ENCODE data around the gene DCX. TPM values are rescaled to one million over a fixed set of nuclear protein-coding genes. Genes with fewer than 3 reads are reported as not detected.

DCX gene
- polyA plus RNA-seq: not detected

- no peak within 1 kb of the TSS for H3K27ac Mint-ChIP-seq
Observed at GRCh38 chrX:111411983-111412382, at the start of gene DCX. DCX (minus strand) TSS chrX:111412192; CDS start chrX:111410398, 1,794 bp downstream.

GRCh38 chrX:111460607-111461006 lies 48.6 kb upstream of the DCX start:
- Mint-ChIP-seq H3K4me3 (no peak overlapping the region), H3K36me3 (no peaks in the 10 kb centered on the region), H3K4me1 (no peaks in the 10 kb centered on the region), H3K9me3 (peaks cover 0 to 2% (median 0%) of the 10 kb centered on the region in 6 donors), H3K27me3 (ENCODE audit: low read depth in 3 of 3) (peaks cover 0 to 5% (median 3%) of the 10 kb centered on the region in 3 donors), H3K27ac (no peak overlapping the region)
- no peak for DNase-seq

More at GRCh38 chrX:111411983-111412382, at the start of gene DCX:
- Mint-ChIP-seq H3K4me1 (no peaks in the 10 kb centered on the region), H3K27me3 (ENCODE audit: low read depth in 3 of 3) (peaks cover 0 to 10% (median 2%) of the 10 kb centered on the region in 3 donors), H3K36me3 (no peaks in the 10 kb centered on the region), H3K9me3 (peaks cover 0 to 4% (median 1%) of the 10 kb centered on the region in 6 donors), H3K4me3 (no peak within 1 kb of the TSS)
- DNase-seq: no peak

- no peaks in the 10 kb centered on the region for H3K36me3 Mint-ChIP-seq
- no peak overlapping the region for H3K27ac Mint-ChIP-seq
Observed at GRCh38 chrX:111447298-111447697, 35.3 kb upstream of the DCX start.

GRCh38 chrX:111445485-111445884 lies 33.5 kb upstream of the DCX start:
- H3K27ac Mint-ChIP-seq: no peak overlapping the region
- no peaks in the 10 kb centered on the region for H3K36me3 Mint-ChIP-seq
- no peaks in the 10 kb centered on the region for H3K4me1 Mint-ChIP-seq
- peaks cover 0 to 8% (median 0%) of the 10 kb centered on the region in 3 donors for H3K27me3 Mint-ChIP-seq (ENCODE audit: low read depth in 3 of 3)
- no peak overlapping the region for H3K4me3 Mint-ChIP-seq
- H3K9me3 Mint-ChIP-seq: no peaks in the 10 kb centered on the region
- peak in 2 of 3 donors; percentile 1 to 17 for DNase-seq

More at GRCh38 chrX:111447298-111447697, 35.3 kb upstream of the DCX start:
- no peaks in the 10 kb centered on the region for H3K9me3 Mint-ChIP-seq
- peaks cover 0 to 9% (median 0%) of the 10 kb centered on the region in 3 donors for H3K27me3 Mint-ChIP-seq (ENCODE audit: low read depth in 3 of 3)
- no peak for DNase-seq
- no peaks in the 10 kb centered on the region for H3K4me1 Mint-ChIP-seq
- H3K4me3 Mint-ChIP-seq: no peak overlapping the region

GRCh38 chrX:111444881-111445280 lies 32.9 kb upstream of the DCX start:
- Mint-ChIP-seq H3K27me3 (ENCODE audit: low read depth in 3 of 3) (peaks cover 0 to 8% (median 1%) of the 10 kb centered on the region in 3 donors), H3K4me3 (no peak overlapping the region), H3K27ac (no peak overlapping the region), H3K4me1 (no peaks in the 10 kb centered on the region), H3K36me3 (no peaks in the 10 kb centered on the region), H3K9me3 (no peaks in the 10 kb centered on the region)
- no peak for DNase-seq

- H3K27me3 Mint-ChIP-seq (ENCODE audit: low read depth in 3 of 3): peaks cover 0 to 10% (median 4%) of the 10 kb centered on the region in 3 donors
- H3K4me3 Mint-ChIP-seq: no peak overlapping the region
- H3K27ac Mint-ChIP-seq: no peak overlapping the region
- no peaks in the 10 kb centered on the region for H3K9me3 Mint-ChIP-seq
- H3K36me3 Mint-ChIP-seq: no peaks in the 10 kb centered on the region
- no peak for DNase-seq
- no peaks in the 10 kb centered on the region for H3K4me1 Mint-ChIP-seq
Observed at GRCh38 chrX:111443946-111444345, 32.0 kb upstream of the DCX start.

- no peak for DNase-seq
- Mint-ChIP-seq H3K4me3 (no peak overlapping the region), H3K36me3 (no peaks in the 10 kb centered on the region), H3K27ac (no peak overlapping the region), H3K4me1 (no peaks in the 10 kb centered on the region), H3K27me3 (ENCODE audit: low read depth in 3 of 3) (peaks cover 0 to 7% (median 4%) of the 10 kb centered on the region in 3 donors), H3K9me3 (no peaks in the 10 kb centered on the region)
Observed at GRCh38 chrX:111442791-111443190, 30.8 kb upstream of the DCX start.

GRCh38 chrX:111435469-111435868 lies 23.5 kb upstream of the DCX start:
- no peak overlapping the region for H3K27ac Mint-ChIP-seq
- H3K9me3 Mint-ChIP-seq: peaks cover 0 to 2% (median 0%) of the 10 kb centered on the region in 6 donors
- DNase-seq: no peak
- no peaks in the 10 kb centered on the region for H3K4me1 Mint-ChIP-seq
- no peak overlapping the region for H3K4me3 Mint-ChIP-seq
- H3K27me3 Mint-ChIP-seq (ENCODE audit: low read depth in 3 of 3): peaks cover 0 to 7% (median 7%) of the 10 kb centered on the region in 3 donors
- H3K36me3 Mint-ChIP-seq: no peaks in the 10 kb centered on the region

GRCh38 chrX:111431001-111431400 lies 19.0 kb upstream of the DCX start:
- H3K27ac Mint-ChIP-seq: no peak overlapping the region
- H3K9me3 Mint-ChIP-seq: peaks cover 0 to 2% (median 0%) of the 10 kb centered on the region in 6 donors
- H3K4me3 Mint-ChIP-seq: no peak overlapping the region
- no peaks in the 10 kb centered on the region for H3K27me3 Mint-ChIP-seq (ENCODE audit: low read depth in 3 of 3)
- H3K36me3 Mint-ChIP-seq: no peaks in the 10 kb centered on the region
- no peaks in the 10 kb centered on the region for H3K4me1 Mint-ChIP-seq
- DNase-seq: no peak

- no peak overlapping the region for H3K27ac Mint-ChIP-seq
- H3K36me3 Mint-ChIP-seq: no peaks in the 10 kb centered on the region
- H3K27me3 Mint-ChIP-seq (ENCODE audit: low read depth in 3 of 3): peaks cover 0 to 10% (median 1%) of the 10 kb centered on the region in 3 donors
- DNase-seq: no peak
- H3K9me3 Mint-ChIP-seq: peaks cover 0 to 4% (median 1%) of the 10 kb centered on the region in 6 donors
- H3K4me1 Mint-ChIP-seq: no peaks in the 10 kb centered on the region
- no peak overlapping the region for H3K4me3 Mint-ChIP-seq
Observed at GRCh38 chrX:111411557-111411956, 435 bp downstream of the DCX start.

- Mint-ChIP-seq H3K9me3 (peaks cover 0 to 4% (median 1%) of the 10 kb centered on the region in 6 donors), H3K4me3 (no peak overlapping the region), H3K27me3 (ENCODE audit: low read depth in 3 of 3) (peaks cover 0 to 6% (median 0%) of the 10 kb centered on the region in 3 donors), H3K4me1 (no peaks in the 10 kb centered on the region), H3K27ac (no peak overlapping the region), H3K36me3 (no peaks in the 10 kb centered on the region)
- no peak for DNase-seq
Observed at GRCh38 chrX:111410590-111411078, 1.4 kb downstream of the DCX start.

GRCh38 chrX:111409326-111409725 lies 2.7 kb downstream of the DCX start:
- Mint-ChIP-seq H3K27me3 (ENCODE audit: low read depth in 3 of 3) (peaks cover 0 to 6% (median 0%) of the 10 kb centered on the region in 3 donors), H3K4me3 (no peak overlapping the region), H3K27ac (no peak overlapping the region), H3K36me3 (no peaks in the 10 kb centered on the region), H3K9me3 (peaks cover 0 to 4% (median 1%) of the 10 kb centered on the region in 6 donors), H3K4me1 (no peaks in the 10 kb centered on the region)
- DNase-seq: no peak

- Mint-ChIP-seq H3K4me1 (no peaks in the 10 kb centered on the region), H3K9me3 (peaks cover 0 to 4% (median 0%) of the 10 kb centered on the region in 6 donors), H3K27ac (no peak overlapping the region), H3K36me3 (no peaks in the 10 kb centered on the region), H3K27me3 (ENCODE audit: low read depth in 3 of 3) (peaks cover 0 to 6% (median 1%) of the 10 kb centered on the region in 3 donors), H3K4me3 (no peak overlapping the region)
- DNase-seq: no peak
Observed at GRCh38 chrX:111407948-111408347, 4.0 kb downstream of the DCX start.

GRCh38 chrX:111402344-111402743 lies 9.6 kb downstream of the DCX start:
- Mint-ChIP-seq H3K27me3 (ENCODE audit: low read depth in 3 of 3) (peaks cover 0 to 1% (median 0%) of the 10 kb centered on the region in 3 donors), H3K4me3 (no peak overlapping the region), H3K36me3 (no peaks in the 10 kb centered on the region), H3K9me3 (peaks cover 0 to 3% (median 0%) of the 10 kb centered on the region in 6 donors), H3K27ac (no peak overlapping the region), H3K4me1 (no peaks in the 10 kb centered on the region)
- DNase-seq: no peak

- Mint-ChIP-seq H3K36me3 (no peaks in the 10 kb centered on the region), H3K4me3 (no peak overlapping the region), H3K27me3 (ENCODE audit: low read depth in 3 of 3) (peaks cover 0 to 2% (median 0%) of the 10 kb centered on the region in 3 donors), H3K27ac (no peak overlapping the region), H3K4me1 (no peaks in the 10 kb centered on the region), H3K9me3 (peaks cover 0 to 2% (median 0%) of the 10 kb centered on the region in 6 donors)
- no peak for DNase-seq
Observed at GRCh38 chrX:111395149-111395548, 16.8 kb downstream of the DCX start.
